Inferior parietal cortex (tissue), 1 donor: ENCODE data around the gene UFC1.

Source experiments
- DNase-seq: peaks from one replicate; pipeline ENCODE4 v3.0.0-alpha.2; 2016; ENCODE audit errors: extremely low spot score

UFC1 gene

GRCh38 chr1:161193561-161194235 is 39.9 kb downstream of the UFC1 start:
- peak; percentile 75 for DNase-seq

GRCh38 chr1:161195171-161195570 is 41.4 kb downstream of the UFC1 start:
- no peak for DNase-seq

DNA sequence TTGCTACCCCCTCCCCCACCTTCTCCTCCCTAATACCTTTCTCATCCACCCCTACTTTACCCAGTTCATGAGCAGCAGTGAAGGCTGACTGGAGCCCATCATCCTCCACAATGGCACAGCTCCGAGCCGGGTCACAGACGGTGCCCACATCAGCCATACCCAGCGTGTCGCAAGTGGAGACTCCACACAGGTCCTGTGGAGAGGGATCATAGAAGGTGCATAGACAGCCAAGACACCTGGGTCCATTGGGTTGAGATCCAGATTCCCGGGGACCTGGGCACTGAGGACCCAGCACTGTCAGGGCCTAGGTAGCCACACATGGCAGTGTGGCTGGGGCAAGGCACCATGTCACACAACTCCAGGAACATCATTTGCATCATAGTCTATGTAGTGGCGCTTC is 42.3 kb downstream of the UFC1 start:
- DNase-seq: no peak

GRCh38 chr1:161196521-161197451 is 43.0 kb downstream of the UFC1 start:
- no peak for DNase-seq

DNA sequence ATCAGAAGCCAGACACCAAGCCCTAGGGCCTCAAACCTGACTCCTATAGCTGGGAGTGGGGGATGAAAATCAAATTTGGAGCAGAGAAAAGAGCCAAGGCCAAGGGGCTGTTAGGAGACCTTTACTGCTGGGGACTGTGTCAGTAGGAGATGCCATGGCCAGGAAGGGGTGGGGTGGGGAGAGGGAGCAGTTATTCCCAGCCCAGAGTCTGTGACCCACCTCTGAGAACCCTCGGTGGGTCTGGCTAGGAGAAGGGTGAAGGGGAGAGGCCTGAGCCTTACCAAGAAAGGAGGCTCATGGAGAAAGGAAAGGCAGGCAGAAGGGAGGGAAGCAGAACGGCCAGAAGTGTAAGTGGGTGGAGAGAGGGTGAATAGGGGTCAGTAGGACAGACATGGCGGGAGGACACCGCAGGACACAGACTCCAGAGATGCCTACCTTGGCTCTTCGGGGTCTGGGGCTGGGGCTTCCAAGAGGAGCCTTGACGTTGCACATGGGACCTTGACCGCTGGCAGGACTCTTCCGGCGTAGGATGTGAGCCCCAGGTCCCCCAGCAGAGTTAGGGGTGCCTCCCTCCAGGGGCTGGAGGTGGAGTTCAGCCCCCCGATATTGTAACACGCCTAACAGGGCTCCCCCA is 43.9 kb downstream of the UFC1 start:
- DNase-seq: no peak

- DNase-seq: no peak
These were observed 44.6 kb downstream of the UFC1 start for GRCh38 chr1:161198194-161198896.

DNA sequence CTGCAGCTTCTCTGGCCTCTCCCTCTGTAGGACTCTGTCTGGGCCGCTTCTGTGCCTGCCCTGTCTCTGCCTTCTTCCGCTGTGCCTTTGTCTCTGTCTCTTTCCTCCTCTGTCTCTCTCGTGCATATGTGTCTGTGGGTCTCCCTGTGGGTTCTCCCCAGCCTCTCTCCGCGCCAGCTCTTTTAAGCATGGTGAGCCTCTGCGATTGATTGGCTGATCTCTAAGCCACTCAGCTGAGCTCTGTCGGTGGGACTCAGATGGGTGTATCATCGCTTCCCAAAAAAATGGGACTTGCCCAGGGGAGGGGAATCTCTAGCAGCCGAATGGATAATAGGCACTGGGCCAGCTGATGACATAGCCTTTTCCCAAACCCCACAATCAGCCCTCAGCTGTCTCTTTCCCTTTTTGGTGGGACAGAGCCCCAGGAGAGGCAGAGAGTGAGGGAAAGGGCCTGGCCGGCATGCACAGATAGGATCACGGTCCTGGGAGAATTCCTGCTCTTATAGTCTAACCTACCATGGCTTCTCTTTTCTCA is 45.2 kb downstream of the UFC1 start, which contains the start of gene ADAMTS4:
ADAMTS4 (minus strand) TSS at position 158 of the 535 bp plus-strand sequence. CDS start 427 bp downstream, outside the sequence.
- DNase-seq: peak; percentile 86

GRCh38 chr1:161199506-161200139 is 45.8 kb downstream of the UFC1 start:
- DNase-seq: no peak

DNA sequence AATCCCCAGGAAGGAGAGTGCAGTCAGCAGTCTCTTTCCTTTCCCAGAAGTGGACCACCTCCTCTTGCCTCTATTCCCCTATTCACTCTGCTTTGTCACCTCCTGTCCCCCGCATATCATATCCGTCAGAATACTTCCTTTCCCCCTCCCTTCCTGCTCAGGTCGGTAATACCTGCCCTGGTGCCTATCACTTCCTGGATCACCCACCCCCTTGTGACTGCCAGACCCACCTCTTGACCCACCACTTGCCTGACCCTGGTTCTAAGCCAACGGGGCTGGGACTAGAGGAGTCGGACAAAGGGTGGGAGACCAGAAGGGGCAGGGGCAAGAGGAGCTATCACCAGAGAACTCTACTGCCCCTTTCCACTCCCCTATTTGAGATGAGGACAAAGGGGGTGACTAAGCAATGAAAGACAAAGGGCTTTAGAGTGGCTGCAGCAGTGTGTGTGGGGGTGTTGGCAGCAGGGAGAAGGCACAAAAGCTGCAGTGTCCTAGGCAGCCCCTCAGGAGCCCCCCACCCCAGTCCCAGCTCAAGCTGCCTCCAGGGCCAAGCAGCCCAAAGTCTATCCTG is 46.7 kb downstream of the UFC1 start:
- DNase-seq: peak; percentile 63

GRCh38 chr1:161200992-161201835 is 47.4 kb downstream of the UFC1 start:
- peak; percentile 46 for DNase-seq

DNA sequence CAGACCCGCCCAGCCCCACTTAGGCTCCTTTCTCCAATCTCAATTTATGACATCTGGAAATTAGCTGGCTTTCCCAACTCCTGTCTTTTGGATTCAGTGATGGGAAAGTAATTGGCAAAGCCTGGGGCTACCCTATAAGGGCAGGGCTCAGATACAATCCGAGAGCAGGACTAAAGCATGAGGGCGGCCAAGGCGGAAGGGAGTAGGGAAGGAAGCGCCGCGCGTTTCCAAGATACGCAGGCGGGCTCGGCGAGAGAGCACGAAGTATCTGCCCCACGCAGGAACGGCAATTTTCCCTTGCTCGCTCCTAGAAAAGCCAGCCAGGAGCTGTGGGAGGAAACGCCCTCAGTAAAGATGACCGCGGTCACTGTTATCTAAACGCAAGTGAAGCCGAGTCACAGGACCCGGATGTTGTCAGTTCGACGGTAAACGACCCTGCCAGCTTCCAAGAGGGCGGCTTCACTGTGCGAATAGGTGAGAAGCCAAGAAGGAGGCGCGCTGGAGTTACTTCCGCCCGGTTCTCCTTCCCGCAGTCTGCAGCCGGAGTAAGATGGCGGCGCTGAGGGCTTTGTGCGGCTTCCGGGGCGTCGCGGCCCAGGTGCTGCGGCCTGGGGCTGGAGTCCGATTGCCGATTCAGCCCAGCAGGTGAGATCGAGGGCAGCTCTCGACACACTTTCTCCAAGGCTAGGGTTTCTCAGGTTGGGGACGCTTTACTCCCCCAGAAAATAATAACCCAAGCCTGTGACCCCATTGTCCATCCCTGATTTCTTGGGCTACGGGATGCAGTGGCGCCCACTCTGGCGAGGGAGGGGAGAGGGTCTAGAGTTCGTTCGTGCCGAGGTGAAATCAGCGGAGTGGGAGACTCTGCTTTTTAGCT is 48.3 kb downstream of the UFC1 start, which contains the start of gene NDUFS2:
NDUFS2 (plus strand) TSS at position 532 of the 877 bp plus-strand sequence; CDS start at position 551, 19 bp downstream.
- DNase-seq: peak; percentile 99

DNA sequence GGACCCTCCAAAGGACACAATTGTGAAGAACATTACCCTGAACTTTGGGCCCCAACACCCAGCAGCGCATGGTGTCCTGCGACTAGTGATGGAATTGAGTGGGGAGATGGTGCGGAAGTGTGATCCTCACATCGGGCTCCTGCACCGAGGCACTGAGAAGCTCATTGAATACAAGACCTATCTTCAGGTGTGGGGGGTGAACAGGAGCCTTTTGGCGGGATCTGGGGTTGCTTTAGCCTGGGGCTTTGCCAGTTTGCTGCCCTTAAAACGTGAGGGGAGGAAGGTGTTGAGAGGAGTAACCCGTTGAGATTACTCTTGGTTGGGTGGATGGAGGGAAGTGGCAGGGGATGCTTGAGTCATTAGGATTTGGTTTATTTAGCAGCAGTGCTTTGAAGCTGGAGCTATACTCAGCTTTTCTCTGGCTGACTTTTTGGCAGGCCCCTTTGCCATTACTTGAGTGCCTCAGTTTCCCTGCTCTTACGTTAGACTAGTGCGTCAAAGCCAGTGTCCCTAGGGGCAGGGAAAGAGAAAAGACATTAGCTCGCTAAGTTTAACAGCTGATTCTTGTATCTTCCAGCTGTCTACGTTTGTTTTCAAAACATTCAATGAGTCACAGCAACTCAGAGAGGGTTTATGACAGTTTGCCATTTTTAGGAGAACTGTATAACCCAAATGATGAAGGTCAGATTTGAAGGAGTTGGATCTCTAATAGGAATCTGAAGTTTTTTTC is 52.8 kb downstream of the UFC1 start:
- no peak for DNase-seq

DNA sequence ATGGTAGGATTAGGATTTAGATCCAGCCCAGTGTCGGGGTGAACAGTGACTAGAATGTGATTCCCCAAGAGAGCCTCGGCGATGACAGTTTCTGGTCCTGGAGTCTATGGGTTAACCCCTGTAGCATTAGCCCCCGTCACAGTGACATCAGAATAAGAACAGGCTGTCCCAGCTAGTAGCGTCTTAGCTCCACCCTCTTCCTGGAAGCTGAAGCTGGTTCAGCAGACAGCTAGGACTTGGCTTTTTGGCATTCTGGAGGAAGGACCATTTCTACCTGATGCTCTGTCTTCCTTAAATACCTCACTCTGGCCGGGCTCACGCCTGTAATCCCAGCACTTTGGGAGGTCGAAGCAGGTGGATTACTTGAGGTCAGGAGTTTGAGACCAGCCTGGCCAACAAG is 53.4 kb downstream of the UFC1 start:
- DNase-seq: no peak
